ENCODE data around the gene RFXANK.
"Not testable (repeated sequence)": the region's sequence is repeated elsewhere in the genome, so short reads cannot be mapped to it uniquely, and the experiment has no call there.

RFXANK gene, protein sequence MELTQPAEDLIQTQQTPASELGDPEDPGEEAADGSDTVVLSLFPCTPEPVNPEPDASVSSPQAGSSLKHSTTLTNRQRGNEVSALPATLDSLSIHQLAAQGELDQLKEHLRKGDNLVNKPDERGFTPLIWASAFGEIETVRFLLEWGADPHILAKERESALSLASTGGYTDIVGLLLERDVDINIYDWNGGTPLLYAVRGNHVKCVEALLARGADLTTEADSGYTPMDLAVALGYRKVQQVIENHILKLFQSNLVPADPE

DNA sequence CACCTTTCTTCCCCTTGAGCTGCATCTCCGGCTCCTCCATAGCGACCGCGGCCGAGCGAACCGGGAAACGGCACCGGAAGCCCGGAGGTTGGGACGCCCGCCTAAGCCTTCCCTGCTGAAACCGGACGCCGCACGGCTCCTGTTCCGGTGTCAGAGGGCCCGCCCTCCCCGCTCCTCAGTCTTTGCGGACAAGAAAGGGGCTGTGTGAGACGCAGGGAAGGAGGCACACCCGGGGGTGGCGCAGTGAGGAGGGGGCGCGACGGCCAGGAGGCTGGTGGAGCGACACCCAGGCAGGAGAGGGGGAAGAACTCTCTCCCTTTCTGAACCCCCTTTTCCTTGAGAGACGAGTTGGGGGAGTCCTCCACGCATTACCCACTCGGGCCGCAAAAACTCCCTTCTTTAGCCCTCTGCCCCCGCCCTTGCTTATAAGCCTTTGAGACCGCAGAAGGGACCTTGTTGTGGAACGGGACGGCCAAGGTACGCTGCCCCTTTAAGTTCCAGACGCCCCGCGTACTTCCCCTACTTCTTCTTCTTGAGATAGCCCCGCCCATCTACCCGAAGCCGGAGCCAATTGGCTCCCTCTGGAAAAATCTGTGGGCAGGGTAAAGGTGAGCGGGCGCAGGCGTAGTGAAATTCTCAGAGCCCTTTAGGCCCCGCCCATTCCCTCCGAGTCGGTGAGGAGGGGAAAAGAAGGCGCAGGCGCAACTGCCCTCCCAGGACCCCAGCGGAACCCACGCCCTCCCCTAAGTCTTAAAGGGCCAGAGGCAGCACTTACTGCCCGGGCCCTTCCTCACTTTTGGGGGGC, at the start of gene RFXANK, which contains the start of gene BORCS8:
TSS of gene RFXANK (plus strand) at position 181 of the 805 bp plus-strand sequence. CDS start 1,689 bp downstream, outside the sequence.
TSS of gene BORCS8 (minus strand) at position 75 of the 805 bp plus-strand sequence. CDS start at position 40, 35 bp downstream.
- peak; percentile 96 for DNase-seq

GRCh38 chr19:19142347-19142746, 49.7 kb upstream of the RFXANK start:
- DNase-seq: no peak

- no peak for DNase-seq
Observed at GRCh38 chr19:19145281-19145680, 46.8 kb upstream of the RFXANK start.

DNA sequence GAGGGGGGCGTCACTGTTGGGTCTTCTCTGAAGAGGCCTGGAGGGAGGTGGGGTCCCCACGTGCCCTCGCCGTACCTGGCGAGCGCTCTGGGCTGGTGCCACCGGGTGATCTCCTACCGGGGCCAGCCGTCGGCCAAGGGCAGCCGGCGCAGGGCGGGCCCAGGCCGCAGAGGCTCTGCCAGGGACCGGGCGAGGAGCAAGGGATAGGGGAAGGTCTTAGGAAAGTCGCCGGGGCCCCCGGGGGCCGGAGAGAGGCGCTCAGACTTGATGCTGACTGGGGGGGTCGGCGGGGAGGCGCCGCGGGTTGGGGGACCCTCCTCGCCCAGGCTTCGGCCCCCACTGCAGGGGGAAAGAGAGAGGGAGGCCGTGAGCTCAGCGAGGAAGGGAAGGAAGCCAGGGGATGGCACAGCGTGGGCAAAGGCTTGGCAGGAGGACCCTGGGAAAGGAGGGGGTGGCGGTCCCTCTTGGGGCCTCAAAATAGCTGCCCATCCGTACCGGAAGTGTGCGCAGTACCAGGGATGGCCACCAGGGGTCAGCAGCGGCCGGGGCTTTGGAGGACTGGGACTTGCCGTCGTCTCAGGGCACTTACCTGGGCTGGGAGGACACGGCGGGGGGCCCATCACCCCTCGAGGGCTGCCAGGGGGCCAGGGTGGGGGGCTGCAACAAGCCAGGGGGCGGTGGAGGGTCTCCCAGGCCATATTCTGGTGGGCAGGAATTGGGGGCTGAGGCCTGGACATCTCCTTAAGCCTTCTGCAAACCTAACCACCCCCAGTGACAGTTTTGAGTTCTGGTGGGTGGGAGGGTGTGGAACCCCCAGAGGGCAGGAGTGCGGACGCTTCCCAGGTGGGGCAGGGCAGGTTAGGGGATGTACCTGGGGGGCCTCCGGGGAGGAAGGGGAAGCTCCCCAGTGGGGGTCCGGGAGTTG, 46.1 kb upstream of the RFXANK start:
- DNase-seq: peak; percentile 85

GRCh38 chr19:19146865-19147264, 45.2 kb upstream of the RFXANK start:
- DNase-seq: no peak

DNA sequence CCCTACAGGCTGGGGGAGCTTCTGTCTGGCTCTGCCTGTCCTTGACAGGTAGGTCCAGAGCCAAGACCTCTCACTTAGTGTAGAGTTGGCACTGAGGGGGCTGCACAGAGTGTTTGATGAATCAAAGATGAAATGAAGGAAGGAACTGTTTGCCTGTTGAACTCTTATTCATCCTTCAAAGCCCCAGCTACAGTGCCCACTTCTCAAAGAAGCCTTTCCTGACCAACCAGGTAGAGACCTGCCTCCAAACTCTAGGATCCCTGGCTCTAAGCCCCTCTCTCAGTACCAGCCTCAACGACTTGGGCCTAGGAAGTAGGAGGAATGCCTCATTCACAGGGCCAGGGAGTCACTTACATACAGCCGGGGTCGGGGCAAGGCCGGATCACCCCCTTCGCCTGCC, 44.7 kb upstream of the RFXANK start:
- DNase-seq: no peak

DNA sequence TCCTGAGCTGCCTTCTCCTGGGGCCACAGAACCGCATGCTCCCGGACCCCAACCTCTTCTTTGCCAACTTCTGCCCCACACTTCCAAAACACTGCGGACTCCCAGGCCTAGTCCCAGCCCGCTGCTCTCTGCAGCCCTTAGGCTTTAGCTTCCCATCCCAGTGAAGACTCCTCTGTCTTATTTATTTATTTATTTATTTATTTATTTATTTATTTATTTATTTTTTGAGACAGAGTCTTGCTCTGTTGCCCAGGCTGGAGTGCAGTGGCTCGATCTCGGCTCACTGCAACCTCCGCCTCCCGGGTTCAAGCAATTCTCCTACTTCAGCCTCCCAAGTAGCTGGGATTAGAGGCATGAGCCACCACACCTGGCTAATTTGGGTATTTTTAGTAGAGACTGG, 43.6 kb upstream of the RFXANK start:
- DNase-seq: not testable (repeated sequence)

DNA sequence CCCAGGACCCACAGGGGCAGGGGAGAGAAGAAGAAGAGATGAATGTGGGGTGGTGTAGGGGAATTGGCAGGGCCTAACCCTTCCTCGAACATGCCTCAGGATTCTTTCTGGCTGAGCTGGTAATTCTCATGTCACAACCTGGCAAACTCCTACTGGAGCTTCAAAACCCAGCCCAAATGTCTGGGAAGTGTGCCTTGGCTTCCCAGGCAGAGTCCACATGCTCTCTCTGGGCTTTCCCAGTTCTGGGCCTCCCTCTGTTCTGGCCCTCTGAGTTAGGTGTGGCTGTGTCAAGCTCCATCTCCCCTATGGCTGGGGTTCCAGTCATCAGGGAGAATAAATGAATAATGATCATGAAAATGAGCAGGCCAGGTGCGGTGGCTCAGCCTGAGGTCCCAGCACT, 42.6 kb upstream of the RFXANK start:
- DNase-seq: no peak

- no peak for DNase-seq
Observed at GRCh38 chr19:19151418-19151817, 40.6 kb upstream of the RFXANK start.

GRCh38 chr19:19152668-19153384, 39.2 kb upstream of the RFXANK start:
- DNase-seq: no peak

GRCh38 chr19:19154768-19155494, 37.1 kb upstream of the RFXANK start:
- no peak for DNase-seq

GRCh38 chr19:19155495-19156219, 36.4 kb upstream of the RFXANK start:
- DNase-seq: no peak

DNA sequence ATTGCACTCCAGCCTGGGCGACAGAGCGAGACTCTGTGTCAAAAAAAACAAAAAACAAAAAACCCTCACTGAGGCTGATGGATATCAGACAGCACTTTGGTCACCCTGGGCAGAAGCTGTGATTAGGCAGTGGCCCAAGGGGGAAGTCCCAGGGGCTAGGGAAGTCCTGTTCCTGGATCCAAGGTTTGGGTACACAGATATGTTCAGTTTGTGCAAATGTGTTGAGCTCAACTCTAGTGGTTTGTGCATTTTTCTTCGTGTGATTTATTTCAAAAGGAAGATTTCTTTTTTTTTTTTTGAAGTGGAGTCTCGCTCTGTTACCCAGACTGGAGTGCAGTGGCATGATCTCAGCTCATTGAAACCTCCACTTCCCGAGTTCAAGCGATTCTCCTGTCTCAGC, 34.2 kb upstream of the RFXANK start:
- no peak for DNase-seq

DNA sequence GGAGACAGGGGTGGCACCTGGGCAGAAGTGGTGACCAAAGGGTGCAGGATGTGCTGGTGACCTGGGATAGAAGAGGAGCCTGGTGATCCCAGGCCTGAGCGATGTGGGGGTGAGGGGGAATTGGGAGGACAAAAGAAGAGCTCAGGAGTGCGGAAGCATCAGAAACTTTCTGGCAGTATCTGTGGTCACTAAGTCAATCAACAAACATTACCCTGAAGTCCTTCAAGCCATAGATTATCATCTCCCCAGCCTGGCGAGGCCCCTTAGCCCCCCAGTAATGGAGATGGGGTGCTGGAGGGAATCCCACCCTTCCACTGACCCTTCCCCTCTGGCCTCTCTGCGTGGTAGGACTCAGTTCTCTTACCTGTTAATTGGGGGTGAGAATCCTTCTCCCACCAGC, 32.5 kb upstream of the RFXANK start:
- no peak for DNase-seq

DNA sequence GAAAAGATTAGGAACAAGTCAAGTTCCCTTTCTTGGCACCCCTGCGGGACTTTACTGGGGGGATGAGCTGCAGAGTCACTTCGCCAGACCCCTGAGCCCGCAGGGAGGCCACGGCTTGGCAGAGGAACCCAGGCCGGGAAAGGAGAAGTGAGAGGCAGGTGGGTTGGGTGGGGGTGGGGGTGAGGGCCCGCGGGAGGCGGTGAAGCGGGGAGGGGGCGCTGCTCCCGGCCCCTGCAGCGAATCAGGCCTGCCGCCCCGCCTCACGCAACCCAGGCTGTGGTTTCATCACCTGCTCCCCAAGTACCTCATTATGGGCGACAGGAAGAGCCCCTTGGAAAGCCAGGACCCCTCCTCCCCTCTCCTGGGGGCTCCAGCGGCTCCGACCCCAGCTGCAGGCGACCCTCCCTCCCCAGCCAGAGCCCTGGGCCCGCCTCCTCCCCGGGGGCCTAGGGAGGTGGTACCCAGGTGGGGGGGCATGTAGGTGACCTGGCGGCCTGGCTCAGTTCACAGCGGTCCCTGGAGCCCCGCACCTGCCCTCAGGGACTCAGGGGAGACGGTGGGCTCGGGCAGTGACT, 31.5 kb upstream of the RFXANK start:
- no peak for DNase-seq

DNA sequence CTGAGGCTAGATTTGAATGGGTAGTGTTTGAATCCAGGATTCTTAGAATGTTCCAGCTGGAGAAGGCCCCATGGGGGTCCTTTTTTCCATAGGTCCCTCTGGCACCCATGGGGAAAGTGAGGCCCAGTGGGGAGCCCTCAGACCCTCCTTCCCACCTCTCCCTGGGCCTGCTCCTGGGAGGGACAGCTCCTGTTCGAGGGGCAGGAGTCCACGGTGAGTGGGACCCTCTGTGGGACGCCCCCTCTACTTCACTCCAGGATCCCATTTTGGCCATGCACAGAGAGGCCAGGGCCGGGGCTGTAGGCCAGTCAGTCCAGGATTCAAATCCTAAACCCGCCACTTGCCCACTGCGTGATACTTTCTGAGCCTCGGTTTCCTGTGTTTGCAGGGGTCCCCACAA, 29.6 kb upstream of the RFXANK start:
- DNase-seq: no peak

- no peak for DNase-seq
Observed at GRCh38 chr19:19165396-19165795, 26.7 kb upstream of the RFXANK start.

DNA sequence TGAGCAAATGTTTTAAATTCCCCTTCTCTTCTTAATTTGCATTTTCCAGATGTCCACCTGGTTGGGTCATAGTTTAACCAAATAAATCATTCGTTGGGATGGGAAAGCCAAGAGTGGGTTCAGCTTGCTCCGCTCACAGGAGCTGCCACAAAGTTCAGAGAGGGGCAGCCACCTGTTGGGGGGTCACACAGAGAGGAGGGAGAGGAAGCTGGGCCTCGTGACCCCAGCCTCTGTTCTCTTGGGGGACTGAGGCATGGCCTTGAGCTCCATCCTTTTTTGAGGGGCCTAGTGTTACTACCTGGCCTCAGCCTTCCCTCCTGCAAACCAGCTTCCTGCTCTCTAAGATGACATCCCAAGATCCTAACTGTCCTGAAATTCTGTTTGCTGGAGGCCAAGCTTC, 24.4 kb upstream of the RFXANK start:
- no peak for DNase-seq

DNA sequence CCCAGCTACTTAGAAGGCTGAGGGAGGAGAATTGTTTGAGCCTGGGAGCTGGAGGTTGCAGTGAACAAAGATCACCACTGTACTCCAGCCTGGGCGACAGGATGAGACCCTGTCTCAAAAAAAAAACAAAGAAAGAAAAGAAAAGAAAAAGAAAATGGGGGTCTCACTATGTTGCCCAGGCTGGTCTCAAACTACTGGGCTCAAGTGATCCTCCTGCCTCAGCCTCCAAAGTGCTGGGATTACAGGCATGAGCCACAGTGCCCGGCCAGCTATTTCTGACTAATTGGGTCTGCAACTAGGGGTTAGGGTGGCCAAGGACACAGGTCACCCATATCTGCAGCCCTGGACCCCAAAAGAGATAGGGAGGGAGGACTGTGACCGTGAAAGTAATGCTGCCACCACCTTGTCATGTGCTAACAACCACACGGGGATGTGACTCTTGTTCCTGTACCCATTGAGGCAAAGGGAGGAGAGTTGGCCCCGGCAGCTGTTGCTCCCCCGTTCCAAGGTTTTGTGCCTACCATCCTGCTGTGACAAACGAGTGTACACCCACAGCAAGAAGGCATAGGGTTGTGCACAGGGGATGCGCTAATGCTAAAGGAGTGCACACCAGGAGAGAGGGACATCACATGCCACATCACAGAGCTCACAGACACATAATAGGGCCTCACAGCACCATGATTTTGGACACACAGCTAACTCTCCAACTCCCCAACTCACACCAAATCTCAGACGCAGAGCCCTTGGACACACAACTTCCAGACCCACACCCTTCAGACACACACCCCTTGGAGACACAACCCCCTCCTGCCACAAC, 22.6 kb upstream of the RFXANK start:
- no peak for DNase-seq
